ENCODE measurements around the gene GBF1. TPM values are rescaled to one million over a fixed set of nuclear protein-coding genes. Genes with fewer than 3 reads are reported as not detected.

GBF1 gene
- total RNA-seq, 2 donors from 2014 or later = 23.1 to 24.1 TPM

- Histone ChIP-seq H3K27me3 (no peaks in the 10 kb centered on the region), H3K36me3 (replicated peaks in 1 of 2; ENCODE audit: insufficient read depth in 1 of 2, low read depth in 2 of 2) (no peaks in the 10 kb centered on the region), H3K9me3 (no peaks in the 10 kb centered on the region), H3K4me3 (no peak overlapping the region), H3K4me1 (peaks cover 16% of the 10 kb centered on the region), H3K27ac (no peak overlapping the region)
- DNase-seq (no peak), ATAC-seq (no peak)
- TF ChIP-seq POLR2A (IDR thresholded peaks at IDR 0.05) (no peak), CTCF (IDR thresholded peaks at IDR 0.05) (no peak)
- intact Hi-C loops (cut with DNase I) = no loop called here
- 94 to 96% methylated on average over 2 of the region's 2 CpGs for WGBS, 2 donors
Measured at GRCh38 chr10:102284531-102284930, 39.2 kb downstream of the GBF1 start.

DNA sequence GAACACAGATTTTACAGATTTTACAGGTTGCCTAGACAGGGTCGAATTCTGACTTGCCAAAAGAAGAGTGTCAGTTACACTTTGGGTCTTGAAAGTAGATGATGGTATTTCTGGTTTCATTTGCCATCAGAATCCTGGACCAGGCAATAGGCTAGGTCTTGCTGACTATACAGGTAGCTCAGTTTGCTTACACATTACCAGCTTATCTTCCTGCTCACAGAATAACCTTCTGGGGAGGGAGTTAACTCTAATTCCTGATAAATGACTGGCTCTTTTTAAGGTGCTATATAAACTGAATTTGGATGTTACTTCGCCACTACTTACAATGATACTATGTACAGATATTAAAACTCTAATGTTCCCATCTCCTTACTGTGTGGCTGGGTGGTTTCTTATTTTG lies 39.8 kb downstream of the GBF1 start:
- H3K4me3 ChIP-seq = no peak overlapping the region
- DNase-seq (no peak), ATAC-seq (no peak)
- WGBS, 2 donors = 70 to 86% methylated on average over 2 of the region's 2 CpGs
- H3K4me1 ChIP-seq = peaks cover 10% of the 10 kb centered on the region
- no peaks in the 10 kb centered on the region for H3K27me3 ChIP-seq
- TF ChIP-seq POLR2A (IDR thresholded peaks at IDR 0.05) = no peak
- no peak for TF ChIP-seq CTCF (IDR thresholded peaks at IDR 0.05)
- H3K36me3 ChIP-seq (replicated peaks in 1 of 2; ENCODE audit: insufficient read depth in 1 of 2, low read depth in 2 of 2) = no peaks in the 10 kb centered on the region
- intact Hi-C loops (cut with DNase I) = no loop called here
- no peak overlapping the region for H3K27ac ChIP-seq
- no peaks in the 10 kb centered on the region for H3K9me3 ChIP-seq

- intact Hi-C loops (cut with DNase I) = no loop called here
- DNase-seq = no peak
- Histone ChIP-seq H3K4me1 (peaks cover 7% of the 10 kb centered on the region), H3K9me3 (no peaks in the 10 kb centered on the region), H3K36me3 (replicated peaks in 1 of 2; ENCODE audit: insufficient read depth in 1 of 2, low read depth in 2 of 2) (no peaks in the 10 kb centered on the region), H3K27me3 (no peaks in the 10 kb centered on the region), H3K4me3 (no peak overlapping the region), H3K27ac (no peak overlapping the region)
- TF ChIP-seq POLR2A (IDR thresholded peaks at IDR 0.05) (no peak), CTCF (IDR thresholded peaks at IDR 0.05) (no peak)
- WGBS, 2 donors = 48 to 51% methylated on average over 2 of the region's 2 CpGs
- ATAC-seq = no peak
Measured at GRCh38 chr10:102286216-102286615, 40.9 kb downstream of the GBF1 start.

GRCh38 chr10:102287538-102287937 lies 42.2 kb downstream of the GBF1 start:
- intact Hi-C loops (cut with DNase I) = no loop called here

More at GRCh38 chr10:102287538-102287937, 42.2 kb downstream of the GBF1 start:
- ATAC-seq = no peak
- no peak for DNase-seq
- TF ChIP-seq POLR2A (IDR thresholded peaks at IDR 0.05) (no peak), CTCF (IDR thresholded peaks at IDR 0.05) (no peak)
- peaks cover 14% of the 10 kb centered on the region for H3K4me1 ChIP-seq
- H3K4me3 ChIP-seq = no peak overlapping the region
- no peaks in the 10 kb centered on the region for H3K9me3 ChIP-seq
- H3K36me3 ChIP-seq (replicated peaks in 1 of 2; ENCODE audit: insufficient read depth in 1 of 2, low read depth in 2 of 2) = no peaks in the 10 kb centered on the region
- H3K27me3 ChIP-seq = no peaks in the 10 kb centered on the region
- H3K27ac ChIP-seq = no peak overlapping the region

All from body of pancreas (tissue), 4 donors.